Mesenchymal stem cell (in vitro differentiated cells and primary cell): Measurements from ENCODE around the gene FYN.

Source experiments
- DNase-seq: peaks from one replicate; pipeline ENCODE4 v3.0.0-alpha.2; 2013
- H2AFZ ChIP-seq: one replicate; pipeline ENCODE4 v1.6.1; 2013; ENCODE audit warnings: low read depth, mild to moderate bottlenecking, control low read depth, inconsistent platforms, low read length, moderate library complexity
- H2AK5ac ChIP-seq: 2 replicates; pipeline ENCODE4 v1.6.1; 2013; ENCODE audit warnings: low read length, moderate library complexity, mild to moderate bottlenecking, inconsistent platforms; ENCODE audit not compliant: severe bottlenecking
- H2BK120ac ChIP-seq: one replicate; pipeline ENCODE4 v1.6.1; 2013; ENCODE audit warnings: low read depth, mild to moderate bottlenecking, inconsistent platforms, low read length, moderate library complexity
- H2BK12ac ChIP-seq, 2 experiments: one replicate each; pipeline ENCODE4 v1.6.1; 2013; ENCODE audit warnings: inconsistent platforms in 2 of 2, low read length in 2 of 2, mild to moderate bottlenecking in 2 of 2, moderate library complexity in 2 of 2, control low read depth in 1 of 2
- H2BK15ac ChIP-seq: one replicate; pipeline ENCODE4 v1.6.1; 2013; ENCODE audit warnings: mild to moderate bottlenecking, low read depth, inconsistent platforms; ENCODE audit not compliant: poor library complexity, severe bottlenecking
- H2BK5ac ChIP-seq: 2 replicates; pipeline ENCODE4 v1.6.1; 2013; ENCODE audit warnings: low read depth, mild to moderate bottlenecking, low read length, control low read depth, inconsistent platforms; ENCODE audit not compliant: poor library complexity, severe bottlenecking
- H3K14ac ChIP-seq, 2 experiments: one replicate each; pipeline ENCODE4 v1.6.1; 2013; ENCODE audit warnings: inconsistent platforms in 2 of 2, low read length in 2 of 2, control low read depth in 1 of 2, mild to moderate bottlenecking in 1 of 2, moderate library complexity in 1 of 2
- H3K18ac ChIP-seq, 2 experiments: one replicate each; pipeline ENCODE4 v1.6.1; 2013; ENCODE audit warnings: inconsistent platforms in 2 of 2, low read length in 2 of 2, control low read depth in 1 of 2, low read depth in 1 of 2, mild to moderate bottlenecking in 1 of 2
- H3K23ac ChIP-seq, 2 experiments: one replicate each; pipeline ENCODE4 v1.6.1; 2013; ENCODE audit warnings: inconsistent platforms in 2 of 2, low read length in 2 of 2, mild to moderate bottlenecking in 2 of 2, moderate library complexity in 2 of 2, control low read depth in 1 of 2
- H3K27ac ChIP-seq: 2 replicates; pipeline ENCODE4 v1.5.1; 2013; ENCODE audit warnings: mild to moderate bottlenecking, moderate library complexity, low read length, control low read depth, inconsistent platforms; ENCODE audit not compliant: poor library complexity, severe bottlenecking
- H3K27me3 ChIP-seq, 2 experiments: 2 replicates each; pipeline versions ENCODE4 v1.6.1 to v1.7.0; 2013; ENCODE audit warnings: low read length in 2 of 2, mild to moderate bottlenecking in 2 of 2, moderate library complexity in 2 of 2, control low read depth in 1 of 2, inconsistent platforms in 1 of 2; ENCODE audit not compliant: control insufficient read depth in 1 of 2, insufficient read depth in 1 of 2
- H3K36me3 ChIP-seq, 2 experiments: 2 replicates each; pipeline versions ENCODE4 v1.6.1 to v1.7.0; 2013; ENCODE audit warnings: low read length in 2 of 2, control low read depth in 1 of 2, inconsistent platforms in 1 of 2, low read depth in 1 of 2, mild to moderate bottlenecking in 1 of 2; ENCODE audit not compliant: insufficient read depth in 2 of 2, control insufficient read depth in 1 of 2
- H3K4ac ChIP-seq, 2 experiments: one replicate each; pipeline ENCODE4 v1.6.1; 2013; ENCODE audit warnings: inconsistent platforms in 2 of 2, low read length in 2 of 2, mild to moderate bottlenecking in 2 of 2, moderate library complexity in 2 of 2, control low read depth in 1 of 2, low read depth in 1 of 2
- H3K4me1 ChIP-seq: 2 replicates; pipeline ENCODE4 v1.6.1; 2013; ENCODE audit warnings: low read depth, low read length, control low read depth; ENCODE audit not compliant: control insufficient read depth, insufficient read depth
- H3K4me2 ChIP-seq: 2 replicates; pipeline ENCODE4 v1.6.1; 2013; ENCODE audit warnings: low read length, mild to moderate bottlenecking, inconsistent platforms; ENCODE audit not compliant: poor library complexity, severe bottlenecking
- H3K4me3 ChIP-seq, 2 experiments: 2 replicates each; pipeline versions ENCODE4 v1.5.1 to v1.7.0; 2013; ENCODE audit warnings: low read length in 2 of 2, mild to moderate bottlenecking in 2 of 2, control low read depth in 1 of 2, low read depth in 1 of 2; ENCODE audit not compliant: insufficient read depth in 1 of 2
- H3K79me1 ChIP-seq: replicated peaks from 2 replicates; pipeline ENCODE4 v1.6.1; 2013; ENCODE audit warnings: mild to moderate bottlenecking, control low read depth, low read length, inconsistent platforms; ENCODE audit not compliant: poor library complexity, severe bottlenecking
- H3K9ac ChIP-seq: 2 replicates; pipeline ENCODE4 v1.7.0; 2013; ENCODE audit warnings: mild to moderate bottlenecking, low read length, moderate library complexity
- H3K9me3 ChIP-seq: 2 replicates; pipeline ENCODE4 v1.7.0; 2013; ENCODE audit warnings: mild to moderate bottlenecking, low read length; ENCODE audit not compliant: control insufficient read depth
- H4K8ac ChIP-seq: one replicate; pipeline ENCODE4 v1.6.1; 2013; ENCODE audit warnings: inconsistent platforms, mild to moderate bottlenecking, low read length, moderate library complexity
- H4K91ac ChIP-seq: one replicate; pipeline ENCODE4 v1.6.1; 2013; ENCODE audit warnings: mild to moderate bottlenecking, low read length, inconsistent platforms
- WGBS: methylation state at CpG from one replicate; pipeline ENCODE4 v1.1.7; 2013; ENCODE audit warnings: mixed read lengths; 5-methylcytosine and 5-hydroxymethylcytosine counted together

The FYN gene

GRCh38 chr6:111823831-111824607, 49.2 kb downstream of the FYN start:
- no peak overlapping the region for H3K4ac ChIP-seq
- H3K27ac ChIP-seq, result peak overlapping the region; percentile 23
- no peaks in the 10 kb centered on the region for H3K27me3 ChIP-seq
- H3K23ac ChIP-seq, result no peak overlapping the region
- peaks cover 9% of the 10 kb centered on the region for H3K4me1 ChIP-seq
- no peak overlapping the region for H4K91ac ChIP-seq
- H3K9ac ChIP-seq, result peak overlapping the region; percentile 74
- no peak overlapping the region for H3K4me2 ChIP-seq
- no peak overlapping the region for H2AK5ac ChIP-seq
- no peak overlapping the region for H2BK120ac ChIP-seq
- peak; percentile 76 for DNase-seq
- H2AFZ ChIP-seq, result no peak overlapping the region
- H3K4me3 ChIP-seq, result peak overlapping the region in 1 of 2 experiments; percentile 52
- no peak overlapping the region for H3K14ac ChIP-seq
- H2BK15ac ChIP-seq, result no peak overlapping the region
- no peak overlapping the region for H2BK5ac ChIP-seq
- no peak overlapping the region for H3K18ac ChIP-seq
- H3K9me3 ChIP-seq, result no peaks in the 10 kb centered on the region
- H4K8ac ChIP-seq, result no peak overlapping the region
- 20% methylated on average over 2 of the region's 4 CpGs for WGBS
- peaks cover 11% of the 10 kb centered on the region for H3K79me1 ChIP-seq
- H3K36me3 ChIP-seq, result peaks cover 0 to 13% of the 10 kb centered on the region in 2 experiments
- H2BK12ac ChIP-seq, result no peak overlapping the region

DNA sequence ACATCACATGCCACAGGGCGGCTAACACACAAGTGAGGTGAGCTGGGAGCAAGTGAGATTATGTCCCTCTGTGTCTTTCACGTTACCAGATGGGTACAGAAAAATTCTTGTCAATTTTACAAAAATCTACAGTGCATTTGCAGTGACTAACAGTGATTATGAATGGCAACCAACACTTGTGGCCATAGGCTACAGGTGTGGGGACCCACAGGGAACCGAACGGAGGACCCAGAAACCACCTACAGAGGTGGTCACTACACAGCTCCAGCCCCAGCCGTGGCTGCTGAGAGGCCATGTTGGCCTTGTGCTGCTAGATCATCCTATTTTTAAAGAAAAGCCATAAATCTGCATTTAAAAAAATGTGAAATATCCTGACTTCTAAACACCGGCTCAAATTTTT, 50.2 kb downstream of the FYN start:
- peak overlapping the region; percentile 74 for H3K9ac ChIP-seq
- H4K91ac ChIP-seq, result peak overlapping the region; percentile 73
- H3K36me3 ChIP-seq, result peaks cover 2 to 13% of the 10 kb centered on the region in 2 experiments
- no peak overlapping the region for H3K4me3 ChIP-seq
- H2BK15ac ChIP-seq, result no peak overlapping the region
- no peak overlapping the region for H3K27ac ChIP-seq
- H3K4me1 ChIP-seq, result peaks cover 13% of the 10 kb centered on the region
- WGBS, result 90% methylated on average over 5 of the region's 6 CpGs
- H3K4ac ChIP-seq, result no peak overlapping the region
- no peak overlapping the region for H2AK5ac ChIP-seq
- H3K18ac ChIP-seq, result peak overlapping the region in 1 of 2 experiments; percentile 81
- H2BK12ac ChIP-seq, result peak overlapping the region in 1 of 2 experiments; percentile 23
- no peaks in the 10 kb centered on the region for H3K9me3 ChIP-seq
- peak overlapping the region; percentile 81 for H4K8ac ChIP-seq
- no peaks in the 10 kb centered on the region for H3K27me3 ChIP-seq
- H3K79me1 ChIP-seq, result peaks cover 13% of the 10 kb centered on the region
- peak overlapping the region in 1 of 2 experiments; percentile 37 for H3K14ac ChIP-seq
- H3K4me2 ChIP-seq, result no peak overlapping the region
- H2BK120ac ChIP-seq, result no peak overlapping the region
- H3K23ac ChIP-seq, result no peak overlapping the region
- no peak overlapping the region for H2AFZ ChIP-seq
- no peak for DNase-seq
- no peak overlapping the region for H2BK5ac ChIP-seq

- Histone ChIP-seq H3K18ac (no peak overlapping the region), H3K27me3 (no peaks in the 10 kb centered on the region), H2AK5ac (no peak overlapping the region), H3K4me3 (no peak overlapping the region), H2BK12ac (no peak overlapping the region), H3K9me3 (no peaks in the 10 kb centered on the region), H3K79me1 (peaks cover 12% of the 10 kb centered on the region), H3K4me2 (no peak overlapping the region), H3K23ac (no peak overlapping the region), H3K9ac (no peak overlapping the region), H3K4me1 (peaks cover 11% of the 10 kb centered on the region), H2BK120ac (no peak overlapping the region), H3K36me3 (peaks cover 2 to 12% of the 10 kb centered on the region in 2 experiments), H4K91ac (no peak overlapping the region), H2BK5ac (no peak overlapping the region), H4K8ac (no peak overlapping the region), H3K4ac (no peak overlapping the region), H2BK15ac (no peak overlapping the region), H3K14ac (no peak overlapping the region), H2AFZ (no peak overlapping the region), H3K27ac (no peak overlapping the region)
- no peak for DNase-seq
- 97% methylated on average over 1 of the region's 3 CpGs for WGBS
Observed at GRCh38 chr6:111819458-111819857, 53.8 kb downstream of the FYN start.

- Histone ChIP-seq H3K9ac (no peak overlapping the region), H3K23ac (no peak overlapping the region), H2BK5ac (no peak overlapping the region), H3K79me1 (peaks cover 12% of the 10 kb centered on the region), H2BK120ac (no peak overlapping the region), H3K9me3 (no peaks in the 10 kb centered on the region), H3K14ac (peak overlapping the region in 1 of 2 experiments; percentile 41), H2BK15ac (no peak overlapping the region), H3K4me2 (no peak overlapping the region), H2AFZ (no peak overlapping the region), H3K27me3 (no peaks in the 10 kb centered on the region), H4K8ac (no peak overlapping the region), H3K4ac (peak overlapping the region; percentile 37 to 49), H3K4me3 (no peak overlapping the region), H3K18ac (peak overlapping the region in 1 of 2 experiments; percentile 76), H3K4me1 (peaks cover 13% of the 10 kb centered on the region), H2AK5ac (no peak overlapping the region), H2BK12ac (peak overlapping the region; percentile 28 to 99), H4K91ac (no peak overlapping the region), H3K27ac (no peak overlapping the region), H3K36me3 (peaks cover 2 to 16% of the 10 kb centered on the region in 2 experiments)
- DNase-seq, result peak; percentile 85
- 12% methylated on average over 5 of the region's 5 CpGs for WGBS
Observed at GRCh38 chr6:111818539-111819226, 54.6 kb downstream of the FYN start.
